ENCODE results near the gene TBX1. TPM values are rescaled to one million over a fixed set of nuclear protein-coding genes. Genes with fewer than 3 reads are reported as not detected.

Gene TBX1
- total and polyA plus RNA-seq, 2 experiments from 2014 or later: 0.07 TPM; not detected in 1

GRCh38 chr22:19716829-19717105 lies 43.8 kb upstream of the TBX1 start:
- no peak overlapping the region for H2AFZ ChIP-seq
- H4K20me1 ChIP-seq (ENCODE audit: insufficient read depth, poor library complexity, severe bottlenecking): no peaks in the 10 kb centered on the region
- 87% methylated on average over 1 of the region's 1 CpG for whole genome bisulfite sequencing (ENCODE audit: low lambda C conversion rate, missing lambda C conversion rate)
- H3K27ac ChIP-seq: no peak overlapping the region
- no peaks in the 10 kb centered on the region for H3K9me3 ChIP-seq (ENCODE audit: low read depth)
- no peak overlapping the region for H3K4me3 ChIP-seq
- no peak overlapping the region for H3K4me2 ChIP-seq
- H3K36me3 ChIP-seq (replicated peaks; ENCODE audit: insufficient read depth, low read depth): no peaks in the 10 kb centered on the region
- H3K27me3 ChIP-seq: peaks cover 63% of the 10 kb centered on the region
- TF ChIP-seq EZH2phosphoT487 (IDR thresholded peaks at IDR 0.05; ENCODE audit: low read depth, severe bottlenecking, unreplicated experiment) (no peak), EZH2 (IDR thresholded peaks at IDR 0.05; ENCODE audit: borderline replicate concordance) (no peak), CTCF (IDR thresholded peaks at IDR 0.05; ENCODE audit: poor library complexity) (no peak)
- peaks cover 13% of the 10 kb centered on the region for H3K4me1 ChIP-seq (ENCODE audit: insufficient read depth)
- H3K79me2 ChIP-seq: no peaks in the 10 kb centered on the region
- DNase-seq (ENCODE audit: low spot score): no peak
- no peaks in the 10 kb centered on the region for H3K9me2 ChIP-seq (replicated peaks; ENCODE audit: insufficient read depth)

DNA sequence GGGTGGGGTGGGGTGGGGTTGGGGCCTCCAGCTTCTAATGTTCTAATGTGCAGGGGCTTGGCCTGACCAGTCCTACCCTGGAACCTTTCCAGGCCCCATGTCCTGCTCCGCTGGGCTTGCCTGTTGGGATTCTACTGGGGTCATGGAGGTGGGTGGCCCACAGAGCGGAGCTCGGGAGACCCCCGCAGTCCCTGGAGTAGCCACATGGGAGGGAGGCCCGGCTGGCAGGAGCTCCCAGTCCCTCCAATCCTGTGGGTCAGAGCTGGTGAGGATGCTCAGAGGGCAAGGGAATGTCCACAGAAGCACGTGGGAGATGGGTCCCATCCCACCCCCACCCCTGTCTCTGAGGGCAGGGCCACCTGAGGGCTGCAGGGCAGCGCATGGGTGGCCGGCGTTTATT lies 43.4 kb upstream of the TBX1 start:
- Histone ChIP-seq H3K9me3 (ENCODE audit: low read depth) (no peaks in the 10 kb centered on the region), H3K79me2 (no peaks in the 10 kb centered on the region), H4K20me1 (ENCODE audit: insufficient read depth, poor library complexity, severe bottlenecking) (no peaks in the 10 kb centered on the region), H3K4me3 (no peak overlapping the region), H3K9me2 (replicated peaks; ENCODE audit: insufficient read depth) (no peaks in the 10 kb centered on the region), H3K4me1 (ENCODE audit: insufficient read depth) (peaks cover 13% of the 10 kb centered on the region), H3K36me3 (replicated peaks; ENCODE audit: insufficient read depth, low read depth) (no peaks in the 10 kb centered on the region), H3K27me3 (peaks cover 67% of the 10 kb centered on the region), H3K4me2 (no peak overlapping the region), H2AFZ (no peak overlapping the region), H3K27ac (no peak overlapping the region)
- WGBS (ENCODE audit: low lambda C conversion rate, missing lambda C conversion rate): 87% methylated on average over 9 of the region's 9 CpGs
- DNase-seq (ENCODE audit: low spot score): no peak
- TF ChIP-seq EZH2 (IDR thresholded peaks at IDR 0.05; ENCODE audit: borderline replicate concordance) (no peak), CTCF (IDR thresholded peaks at IDR 0.05; ENCODE audit: poor library complexity) (no peak), EZH2phosphoT487 (IDR thresholded peaks at IDR 0.05; ENCODE audit: low read depth, severe bottlenecking, unreplicated experiment) (no peak)

DNA sequence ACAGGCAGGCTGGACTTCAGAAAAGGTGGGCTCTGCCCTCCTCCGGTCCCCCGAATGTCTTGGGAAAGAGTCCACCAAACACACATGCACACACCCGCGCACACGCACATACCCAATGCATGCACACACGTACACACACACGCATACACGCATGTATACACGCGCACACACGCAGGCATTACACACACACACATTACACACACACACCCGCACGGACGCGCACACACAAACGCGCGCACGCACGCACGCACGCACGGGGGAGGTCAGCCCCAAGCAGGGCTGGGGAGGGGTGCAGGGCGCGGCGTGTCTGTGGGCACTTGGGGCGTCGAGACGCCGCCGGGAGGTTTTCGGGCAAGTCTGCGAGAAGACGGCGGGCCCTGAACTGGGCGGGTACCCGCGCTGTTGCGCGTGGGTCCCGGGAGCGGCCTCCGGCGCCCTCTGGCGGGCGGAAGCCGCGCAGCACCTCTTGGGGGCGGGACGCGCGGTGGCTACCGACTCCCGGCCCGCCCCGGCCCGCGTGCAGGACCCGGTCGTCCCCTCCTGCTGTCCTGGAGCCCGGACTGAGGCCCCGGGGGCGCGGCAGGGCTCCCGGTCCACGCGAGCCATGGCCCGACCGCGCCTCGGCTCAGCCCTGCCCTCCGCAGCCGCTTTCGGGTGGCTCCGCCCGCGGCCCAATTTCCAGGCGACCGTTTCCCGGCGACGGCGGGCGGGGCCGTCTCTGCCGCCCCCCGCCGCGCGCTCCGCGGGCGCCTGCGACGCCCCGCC lies 42.7 kb upstream of the TBX1 start:
- H3K9me3 ChIP-seq (ENCODE audit: low read depth): no peaks in the 10 kb centered on the region

More for the DNA sequence above, 42.7 kb upstream of the TBX1 start:
- TF ChIP-seq EZH2phosphoT487 (IDR thresholded peaks at IDR 0.05; ENCODE audit: low read depth, severe bottlenecking, unreplicated experiment) (no peak), EZH2 (IDR thresholded peaks at IDR 0.05; ENCODE audit: borderline replicate concordance) (no peak), CTCF (IDR thresholded peaks at IDR 0.05; ENCODE audit: poor library complexity) (peak; percentile 80)
- Histone ChIP-seq H3K27me3 (peaks cover 72% of the 10 kb centered on the region), H3K4me1 (ENCODE audit: insufficient read depth) (peaks cover 14% of the 10 kb centered on the region), H3K9me2 (replicated peaks; ENCODE audit: insufficient read depth) (no peaks in the 10 kb centered on the region), H3K79me2 (no peaks in the 10 kb centered on the region), H3K4me2 (peak overlapping the region; percentile 95), H4K20me1 (ENCODE audit: insufficient read depth, poor library complexity, severe bottlenecking) (no peaks in the 10 kb centered on the region), H2AFZ (peak overlapping the region; percentile 56), H3K4me3 (peak overlapping the region; percentile 55), H3K27ac (no peak overlapping the region), H3K36me3 (replicated peaks; ENCODE audit: insufficient read depth, low read depth) (no peaks in the 10 kb centered on the region)
- WGBS (ENCODE audit: low lambda C conversion rate, missing lambda C conversion rate): 20% methylated on average over 48 of the region's 96 CpGs
- DNase-seq (ENCODE audit: low spot score): peak; percentile 81

Measured in hepatocyte (in vitro differentiated cells).